SK-N-SH (cell line): ENCODE measurements around the gene CSNK1G3. TPM values are rescaled to one million over a fixed set of nuclear protein-coding genes. Genes with fewer than 3 reads are reported as not detected.

Source experiments
- CTCF ChIA-PET: fragments of 300-600, 350-600 bp; formaldehyde crosslinking; extraction: SDS; loops from one replicate; lab custom pipeline; 2021; lab: Yijun Ruan, JAX
- POLR2A ChIA-PET: fragments of 350-600 bp; sonication (Branson Sonifier 250); formaldehyde crosslinking; extraction: SDS; loops from one replicate; lab custom pipeline; 2020; ENCODE audit warnings: antibody characterized with exemption, inconsistent platforms; lab: Yijun Ruan, JAX
- DNase-seq: peaks from one replicate; pipeline ENCODE4 v3.0.0; 2012
- H2AFZ ChIP-seq: fragments of 200-600 bp; sonication (generic); 2 replicates; pipeline ENCODE4 v1.8.1; 2016; ENCODE audit warnings: antibody characterized with exemption, mild to moderate bottlenecking, low read depth
- H3F3A ChIP-seq: fragments of 200-600 bp; sonication (generic); replicated peaks from 2 replicates; pipeline ENCODE3; 2016; ENCODE audit warnings: antibody characterized with exemption, mild to moderate bottlenecking; ENCODE audit not compliant: insufficient read depth
- H3K27ac ChIP-seq, 2 experiments: fragments of 200-500 bp in 1 of 2; fragments of 200-600 bp in 1 of 2; sonication (Bioruptor generic) in 1 of 2; sonication (generic), shearing (Covaris generic) in 1 of 2; 2 replicates each; pipeline versions ENCODE4 v1.5.1 to v1.6.1; 2014 to 2016; ENCODE audit warnings: low read depth in 2 of 2, inconsistent platforms in 1 of 2, low read length in 1 of 2, mild to moderate bottlenecking in 1 of 2, mixed read lengths in 1 of 2
- H3K27me3 ChIP-seq: fragments of 200-600 bp; sonication (generic), shearing (Covaris generic); 2 replicates; pipeline ENCODE4 v1.6.1; 2016; ENCODE audit warnings: mixed run types; ENCODE audit not compliant: insufficient read depth
- H3K36me3 ChIP-seq, 2 experiments: fragments of 200-500 bp in 1 of 2; fragments of 200-600 bp in 1 of 2; sonication (Bioruptor generic) in 1 of 2; sonication (generic) in 1 of 2; replicated peaks in 1 of 2; 2 replicates each; pipeline versions ENCODE3 to v1.5.1; 2014 to 2016; ENCODE audit warnings: low read length in 1 of 2, mild to moderate bottlenecking in 1 of 2; ENCODE audit not compliant: insufficient read depth in 2 of 2, control insufficient read depth in 1 of 2
- H3K4me1 ChIP-seq, 2 experiments: fragments of 200-500 bp in 1 of 2; fragments of 200-600 bp in 1 of 2; sonication (Bioruptor generic) in 1 of 2; sonication (generic), shearing (Covaris generic) in 1 of 2; 2 replicates each; pipeline versions ENCODE4 v1.5.1 to v1.6.1; 2014 to 2016; ENCODE audit warnings: low read depth in 1 of 2, low read length in 1 of 2, mixed run types in 1 of 2; ENCODE audit not compliant: insufficient read depth in 2 of 2, control insufficient read depth in 1 of 2
- H3K4me2 ChIP-seq: fragments of 200-600 bp; sonication (generic), shearing (Covaris generic); 2 replicates; pipeline ENCODE4 v1.6.1; 2017; ENCODE audit warnings: mixed run types
- H3K4me3 ChIP-seq, 2 experiments: fragments of 200-500 bp in 1 of 2; fragments of 200-600 bp in 1 of 2; sonication (Bioruptor generic) in 1 of 2; sonication (generic), shearing (Covaris generic) in 1 of 2; 2 replicates each; pipeline versions ENCODE4 v1.5.1 to v1.8.1; 2014 to 2016; ENCODE audit warnings: low read depth in 2 of 2, inconsistent platforms in 1 of 2, low read length in 1 of 2, mild to moderate bottlenecking in 1 of 2, mixed read lengths in 1 of 2, moderate library complexity in 1 of 2
- H3K79me2 ChIP-seq: fragments of 200-600 bp; sonication (generic); 2 replicates; pipeline ENCODE4 v1.8.1; 2017; ENCODE audit warnings: mild to moderate bottlenecking; ENCODE audit not compliant: insufficient read depth
- H3K9ac ChIP-seq: fragments of 200-600 bp; sonication (generic); 2 replicates; pipeline ENCODE4 v1.6.1; 2017; ENCODE audit warnings: mixed run types
- H3K9me2 ChIP-seq: fragments of 200-600 bp; sonication (generic); 2 replicates; pipeline ENCODE4 v1.6.1; 2017; ENCODE audit warnings: mixed run types
- H3K9me3 ChIP-seq: fragments of 200-600 bp; sonication (generic); 2 replicates; pipeline ENCODE4 v1.6.1; 2017; ENCODE audit warnings: mixed run types, mild to moderate bottlenecking, moderate library complexity
- H4K20me1 ChIP-seq: fragments of 200-600 bp; sonication (generic); 2 replicates; pipeline ENCODE4 v1.6.1; 2017; ENCODE audit warnings: mild to moderate bottlenecking, mixed run types; ENCODE audit not compliant: insufficient read depth
- CHD2 ChIP-seq: fragments of 150-350 bp; IDR thresholded peaks from 2 replicates; pipeline ENCODE4 v1.6.1; 2018; ENCODE audit warnings: low read length; ENCODE audit not compliant: partially characterized antibody
- CTCF ChIP-seq: fragments of 200-600 bp; sonication (generic); IDR thresholded peaks from 2 replicates; pipeline ENCODE4 v1.6.1; 2017; ENCODE audit warnings: antibody characterized with exemption, mild to moderate bottlenecking, moderate library complexity
- ELF1 ChIP-seq: IDR thresholded peaks from 2 replicates; pipeline ENCODE4 v1.4.0; 2012
- FOSL2 ChIP-seq: IDR thresholded peaks from 2 replicates; pipeline ENCODE4 v1.4.0; 2012; ENCODE audit warnings: low read depth, mild to moderate bottlenecking, moderate library complexity, borderline replicate concordance
- GATA2 ChIP-seq: sonication (generic); formaldehyde crosslinking; IDR thresholded peaks from 2 replicates; pipeline ENCODE4 v1.5.0; 2020; ENCODE audit warnings: mild to moderate bottlenecking, missing genetic modification reagents
- JUND ChIP-seq: IDR thresholded peaks from 2 replicates; pipeline ENCODE4 v1.4.0; 2012
- POLR2AphosphoS5 ChIP-seq: IDR thresholded peaks from 2 replicates; pipeline ENCODE4 v1.6.1; 2012; ENCODE audit warnings: low read depth, low read length
- RAD21 ChIP-seq: IDR thresholded peaks from 2 replicates; pipeline ENCODE4 v1.6.1; 2012; ENCODE audit warnings: mild to moderate bottlenecking, low read length
- TAF1 ChIP-seq: IDR thresholded peaks from 2 replicates; pipeline ENCODE4 v1.6.1; 2012; ENCODE audit warnings: low read depth, mild to moderate bottlenecking, low read length, moderate library complexity, borderline replicate concordance
- TEAD4 ChIP-seq: IDR thresholded peaks from 2 replicates; pipeline ENCODE4 v1.4.0; 2012; ENCODE audit warnings: mild to moderate bottlenecking, borderline replicate concordance; ENCODE audit not compliant: insufficient read depth
- ZBTB33 ChIP-seq: IDR thresholded peaks from 2 replicates; pipeline ENCODE4 v1.4.0; 2012; ENCODE audit warnings: low read depth, borderline replicate concordance
- WGBS: methylation state at CpG from one replicate; pipeline ENCODE4 v1.1.6; 2017; ENCODE audit warnings: low lambda C conversion rate; 5-methylcytosine and 5-hydroxymethylcytosine counted together
- polyA plus RNA-seq, 3 experiments: library from polyadenylated mRNA; depleted of rRNA; stranded (reverse); fragments of >200 nt; gene quantifications; 2 replicates each; pipeline ENCODE4 v1.2.3, GENCODE V29; 2012
- TF ChIP-seq, protein P1 (sequence below): fragments of 150-350 bp; IDR thresholded peaks from 2 replicates; pipeline ENCODE4 v1.6.1; 2017; ENCODE audit warnings: antibody characterized with exemption, low read length, low read depth, borderline replicate concordance

Gene CSNK1G3
- polyA plus RNA-seq, 1 of the 3 experiments (the other 2 are of a cell fraction), result 13.1 TPM

- no peak overlapping the region for H3K9ac ChIP-seq
- CTCF ChIA-PET, result interaction anchor here (0.6 to 0.9 kb wide), 2 partner anchors 27 to 72 kb away, joined by 3 read pairs; partner anchors contain the start of gene CSNK1G3
- H4K20me1 ChIP-seq, result peaks cover 19% of the 10 kb centered on the region
- H3K27me3 ChIP-seq, result no peaks in the 10 kb centered on the region
- peaks cover 0 to 3% of the 10 kb centered on the region in 2 experiments; a peak in 2 of 4 replicates for H3K4me1 ChIP-seq
- H3K9me3 ChIP-seq, result no peaks in the 10 kb centered on the region
- TF ChIP-seq ZBTB33, result no peak
- TF ChIP-seq ELF1, result no peak
- TF ChIP-seq TEAD4, result no peak
- no peak for TF ChIP-seq JUND
- no peak for TF ChIP-seq CHD2
- no peak for TF ChIP-seq TAF1
- no peak for TF ChIP-seq GATA2 (CRISPR knock-in tag)
- no peaks in the 10 kb centered on the region for H3K36me3 ChIP-seq
- WGBS, result 90% methylated on average over 8 of the region's 8 CpGs
- H3K4me3 ChIP-seq, result no peak overlapping the region
- POLR2A ChIA-PET, result no interaction called here
- H2AFZ ChIP-seq, result no peak overlapping the region
- no peak overlapping the region for H3K4me2 ChIP-seq
- no peaks in the 10 kb centered on the region for H3K9me2 ChIP-seq
- no peaks in the 10 kb centered on the region for H3F3A ChIP-seq
- no peak overlapping the region; a peak in 1 of 4 replicates for H3K27ac ChIP-seq
- no peak for DNase-seq
- peaks cover 93% of the 10 kb centered on the region for H3K79me2 ChIP-seq
Observed at GRCh38 chr5:123538670-123539459, 26.9 kb downstream of the CSNK1G3 start.

- Histone ChIP-seq H3F3A (no peaks in the 10 kb centered on the region), H3K9ac (no peak overlapping the region), H3K4me3 (no peak overlapping the region), H4K20me1 (peaks cover 19% of the 10 kb centered on the region), H3K27me3 (no peaks in the 10 kb centered on the region), H3K79me2 (peaks cover 93% of the 10 kb centered on the region), H3K4me2 (no peak overlapping the region), H2AFZ (no peak overlapping the region), H3K36me3 (peaks cover 0 to 3% of the 10 kb centered on the region in 2 experiments), H3K9me2 (no peaks in the 10 kb centered on the region), H3K9me3 (no peaks in the 10 kb centered on the region), H3K4me1 (peaks cover 0 to 3% of the 10 kb centered on the region in 2 experiments; a peak in 2 of 4 replicates), H3K27ac (no peak overlapping the region)
- DNase-seq, result no peak
- WGBS, result 78% methylated on average over 7 of the region's 7 CpGs
- ChIA-PET CTCF (interaction anchor here (1.0 kb wide), 1 partner anchor 117 kb away, joined by 4 read pairs; the partner anchor contains the start of gene CEP120), POLR2A (no interaction called here)
- no peak for TF ChIP-seq CTCF
- no peak for TF ChIP-seq POLR2AphosphoS5
- TF ChIP-seq, protein P1, sequence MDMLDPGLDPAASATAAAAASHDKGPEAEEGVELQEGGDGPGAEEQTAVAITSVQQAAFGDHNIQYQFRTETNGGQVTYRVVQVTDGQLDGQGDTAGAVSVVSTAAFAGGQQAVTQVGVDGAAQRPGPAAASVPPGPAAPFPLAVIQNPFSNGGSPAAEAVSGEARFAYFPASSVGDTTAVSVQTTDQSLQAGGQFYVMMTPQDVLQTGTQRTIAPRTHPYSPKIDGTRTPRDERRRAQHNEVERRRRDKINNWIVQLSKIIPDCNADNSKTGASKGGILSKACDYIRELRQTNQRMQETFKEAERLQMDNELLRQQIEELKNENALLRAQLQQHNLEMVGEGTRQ, result no peak
- TF ChIP-seq FOSL2, result no peak
- TF ChIP-seq RAD21, result no peak
Observed at GRCh38 chr5:123540534-123540933, 28.6 kb downstream of the CSNK1G3 start.
